Gastrocnemius medialis (tissue), 4 donors: ENCODE results near the gene INPP5E.

Experiments
- CTCF ChIP-seq, 5 experiments: fragments of 450-650 bp in 3 of 5; fragments of 200-600 bp in 2 of 5; sonication (generic) in 2 of 5; IDR thresholded peaks in 4 of 5; conservative IDR thresholded peaks in 1 of 5; 1 replicate in 4 of 5; 2 replicates in 1 of 5; pipeline ENCODE4 v1.5.1; 2016 to 2019; ENCODE audit warnings: antibody characterized with exemption in 5 of 5, mild to moderate bottlenecking in 3 of 5, moderate library complexity in 3 of 5
- POLR2A ChIP-seq, 2 donors: fragments of 450-650 bp; IDR thresholded peaks; one replicate each; pipeline ENCODE4 v1.6.1; 2017; ENCODE audit warnings: antibody characterized with exemption in 2 of 2, mild to moderate bottlenecking in 2 of 2, moderate library complexity in 2 of 2

GRCh38 chr9:136455043-136456002 lies 15.7 kb upstream of the INPP5E start:
- TF ChIP-seq CTCF (IDR thresholded peaks at IDR 0.05 in 4 of 5, conservative IDR thresholded peaks at IDR 0.05 in 1 of 5) = no peak
- no peak for TF ChIP-seq POLR2A (IDR thresholded peaks at IDR 0.05)
